ENCODE measurements around the gene CIROP. TPM values are rescaled to one million over a fixed set of nuclear protein-coding genes. Genes with fewer than 3 reads are reported as not detected.
A peak's percentile ranks its signal among the peaks of the same experiment; 100 is the strongest.

CIROP gene
- total RNA-seq, result 1 to 10 TPM in 1 of 2 donors, under 1 TPM in 1; 0.64 to 1.4 TPM
- polyA plus RNA-seq (2013, experiment 1 of 2), result not detected
- polyA plus RNA-seq (2013, experiment 2 of 2), result not detected
- long read RNA-seq, experiment 1, result 0 reads
- long read RNA-seq, experiment 2, partial matches to known transcripts, result 0 of 1 reads
- long read RNA-seq, experiment 2, other reads (novel, unspliced or antisense), result 1 of 1 reads
- long read RNA-seq, experiment 3, partial matches to known transcripts, result 0 of 14 reads
- long read RNA-seq, experiment 3, other reads (novel, unspliced or antisense), result 14 of 14 reads
- long read RNA-seq, experiment 4, result 0 reads

- peaks cover 7% of the 10 kb centered on the region for H3K9me3 Mint-ChIP-seq
- peak within 1 kb of the TSS; percentile 24 for H3K27ac Mint-ChIP-seq
- DNase-seq, result no peak
- no peaks in the 10 kb centered on the region for H3K36me3 Mint-ChIP-seq (ENCODE audit: low read depth)
- Histone ChIP-seq H3K27me3 (ENCODE audit: control insufficient read depth, insufficient read depth, low read length, poor library complexity, severe bottlenecking) (peaks cover 2% of the 10 kb centered on the region), H3K36me3 (ENCODE audit: control insufficient read depth, insufficient read depth, low read length) (no peaks in the 10 kb centered on the region), H3K9me3 (ENCODE audit: control insufficient read depth, low read length) (no peaks in the 10 kb centered on the region), H3K9ac (ENCODE audit: extremely low read depth, low read length, poor library complexity, severe bottlenecking) (no peak within 1 kb of the TSS), H3K27ac (ENCODE audit: low read depth, low read length) (no peak within 1 kb of the TSS), H3K4me3 (ENCODE audit: low read length) (no peak within 1 kb of the TSS), H3K4me1 (ENCODE audit: control insufficient read depth, insufficient read depth, low read length) (peaks cover 12% of the 10 kb centered on the region)
- peak within 1 kb of the TSS; percentile 32 for H3K4me3 Mint-ChIP-seq
- peak; percentile 22 for TF ChIP-seq CTCF (conservative IDR thresholded peaks at IDR 0.05)
- peaks cover 3% of the 10 kb centered on the region for H3K27me3 Mint-ChIP-seq (ENCODE audit: insufficient read depth)
- WGBS, 2 experiments (ENCODE audit: insufficient coverage in 1 of 2, insufficient read length in 1 of 2), result 51 to 72% methylated on average over 6 to 11 of the region's 11 CpGs
- H3K4me1 Mint-ChIP-seq, result peaks cover 58% of the 10 kb centered on the region
These were observed at the start of gene CIROP for GRCh38 chr14:23104591-23105347. Gene CIROP (minus strand): TSS chr14:23104989. CDS start chr14:23104920, 69 bp downstream.

- WGBS, 2 experiments (ENCODE audit: insufficient coverage in 1 of 2, insufficient read length in 1 of 2), result 87 to 93% methylated on average over 20 to 28 of the region's 28 CpGs
- peak; percentile 85 for DNase-seq
These were observed 49.3 kb upstream of the CIROP start for GRCh38 chr14:23153851-23154796.

More at GRCh38 chr14:23153851-23154796, 49.3 kb upstream of the CIROP start:
- no peak for TF ChIP-seq CTCF (conservative IDR thresholded peaks at IDR 0.05)
- H3K27me3 Mint-ChIP-seq (ENCODE audit: insufficient read depth), result peaks cover 2% of the 10 kb centered on the region
- H3K36me3 Mint-ChIP-seq (ENCODE audit: low read depth), result peaks cover 6% of the 10 kb centered on the region
- Histone ChIP-seq H3K4me3 (ENCODE audit: low read length) (no peak overlapping the region), H3K27me3 (ENCODE audit: control insufficient read depth, insufficient read depth, low read length, poor library complexity, severe bottlenecking) (peaks cover 26% of the 10 kb centered on the region), H3K9me3 (ENCODE audit: control insufficient read depth, low read length) (no peaks in the 10 kb centered on the region), H3K4me1 (ENCODE audit: control insufficient read depth, insufficient read depth, low read length) (peaks cover 6% of the 10 kb centered on the region), H3K36me3 (ENCODE audit: control insufficient read depth, insufficient read depth, low read length) (no peaks in the 10 kb centered on the region), H3K9ac (ENCODE audit: extremely low read depth, low read length, poor library complexity, severe bottlenecking) (no peak overlapping the region), H3K27ac (ENCODE audit: low read depth, low read length) (no peak overlapping the region)
- peaks cover 19% of the 10 kb centered on the region for H3K4me1 Mint-ChIP-seq
- H3K27ac Mint-ChIP-seq, result peak overlapping the region; percentile 55
- H3K9me3 Mint-ChIP-seq, result no peaks in the 10 kb centered on the region
- H3K4me3 Mint-ChIP-seq, result no peak overlapping the region

Data from endodermal cell (in vitro differentiated cells).